ENCODE measurements around the gene TMEM108. TPM values are rescaled to one million over a fixed set of nuclear protein-coding genes. Genes with fewer than 3 reads are reported as not detected.

TMEM108 gene
- total and polyA plus RNA-seq, 2 of the 4 experiments (the other 2 are of a cell fraction), result 0.18 to 2.2 TPM

DNA sequence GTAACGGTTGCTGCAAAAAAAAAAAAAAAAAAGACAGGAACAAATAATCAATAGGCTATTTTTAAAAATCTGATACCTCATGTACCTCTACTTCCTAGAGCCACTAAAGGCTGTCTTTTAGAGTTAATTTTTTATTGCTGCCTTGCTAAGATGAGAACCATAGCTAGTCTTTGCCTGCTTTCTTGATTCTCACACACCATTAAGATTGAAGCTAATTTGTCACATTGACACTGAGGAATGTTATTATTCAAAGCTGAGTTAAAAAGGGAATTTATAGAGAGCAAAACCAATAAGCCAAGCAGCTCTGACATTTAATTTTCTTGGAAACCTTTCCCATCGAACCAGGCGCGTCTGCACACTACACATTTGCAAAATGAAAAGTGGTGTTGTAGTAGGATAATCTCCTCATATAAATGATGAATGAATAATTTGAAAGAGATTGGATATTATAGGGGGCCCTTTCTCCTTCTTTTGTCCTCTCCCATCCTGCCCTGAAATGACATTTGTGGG is 149.7 kb downstream of the TMEM108 start:
- ATAC-seq (ENCODE audit: low read depth), result no peak

More for the DNA sequence above, 149.7 kb downstream of the TMEM108 start:
- no peak overlapping the region for H2AK9ac ChIP-seq (replicated peaks; ENCODE audit: low read depth, low read length, poor library complexity)
- H3K9ac ChIP-seq (ENCODE audit: low read depth, low read length), result no peak overlapping the region
- H2BK15ac ChIP-seq (ENCODE audit: low read depth, low read length), result no peak overlapping the region
- in situ Hi-C loops (cut with MboI; ENCODE audit: low sequenced_read_pairs) (no loop called here), dilution Hi-C loops (cut with HindIII; ENCODE audit: low sequenced_read_pairs, unreplicated experiment) (no loop called here), intact Hi-C loops (cut with micrococcal nuclease) (no loop called here)
- no peak overlapping the region for H4K5ac ChIP-seq (ENCODE audit: low read depth, low read length)
- no peaks in the 10 kb centered on the region for H3K27me3 ChIP-seq (ENCODE audit: control insufficient read depth, insufficient read depth, low read length)
- H3K79me1 ChIP-seq (ENCODE audit: low read depth in 1 of 2, low read length in 2 of 2), result no peaks in the 10 kb centered on the region
- no peaks in the 10 kb centered on the region for H3K9me1 ChIP-seq (ENCODE audit: insufficient read depth, low read length)
- H3K14ac ChIP-seq (replicated peaks; ENCODE audit: low read depth, low read length), result no peak overlapping the region
- H4K20me1 ChIP-seq (ENCODE audit: insufficient read depth, low read length), result no peaks in the 10 kb centered on the region
- no peak overlapping the region for H4K91ac ChIP-seq (ENCODE audit: insufficient read depth, low read depth, low read length)
- H4K8ac ChIP-seq (ENCODE audit: low read depth in 2 of 2, low read length in 2 of 2), result no peak overlapping the region
- WGBS, 2 experiments (ENCODE audit: extremely low coverage in 2 of 2, insufficient read length in 1 of 2), result no CpG with 5 or more reads among the region's 4 CpGs
- H3K4me1 ChIP-seq (ENCODE audit: control insufficient read depth, insufficient read depth, low read length), result no peaks in the 10 kb centered on the region
- no peaks in the 10 kb centered on the region for H3K36me3 ChIP-seq (ENCODE audit: control insufficient read depth, insufficient read depth, low read length)
- ChIA-PET CTCF (interaction anchor here (0.7 kb wide), 2 partner anchors 8 to 31 kb away, joined by 3 read pairs; no protein-coding TSS in a partner anchor), POLR2A (ENCODE audit: unreplicated experiment) (no interaction called here)
- no peak overlapping the region for H2BK20ac ChIP-seq (ENCODE audit: low read depth, low read length)
- no peak overlapping the region for H3K56ac ChIP-seq (ENCODE audit: extremely low read depth, insufficient read depth, low read length)
- H2AFZ ChIP-seq (replicated peaks; ENCODE audit: low read length, poor library complexity), result no peak overlapping the region
- H3K27ac ChIP-seq (ENCODE audit: insufficient read depth, low read length), result no peak overlapping the region
- no peak overlapping the region for H3K4me2 ChIP-seq (ENCODE audit: low read depth, low read length)
- H2BK120ac ChIP-seq (ENCODE audit: low read depth, low read length), result no peak overlapping the region
- H2BK5ac ChIP-seq (ENCODE audit: low read depth, low read length, poor library complexity, severe bottlenecking), result no peak overlapping the region
- no peak overlapping the region for H3K23ac ChIP-seq (ENCODE audit: low read depth, low read length)
- no peak for TF ChIP-seq RCOR1 (IDR thresholded peaks at IDR 0.05; ENCODE audit: insufficient replicate concordance, low read length)
- no peak for TF ChIP-seq FOS (IDR thresholded peaks at IDR 0.05; ENCODE audit: low read depth, low read length)
- TF ChIP-seq, protein P1, sequence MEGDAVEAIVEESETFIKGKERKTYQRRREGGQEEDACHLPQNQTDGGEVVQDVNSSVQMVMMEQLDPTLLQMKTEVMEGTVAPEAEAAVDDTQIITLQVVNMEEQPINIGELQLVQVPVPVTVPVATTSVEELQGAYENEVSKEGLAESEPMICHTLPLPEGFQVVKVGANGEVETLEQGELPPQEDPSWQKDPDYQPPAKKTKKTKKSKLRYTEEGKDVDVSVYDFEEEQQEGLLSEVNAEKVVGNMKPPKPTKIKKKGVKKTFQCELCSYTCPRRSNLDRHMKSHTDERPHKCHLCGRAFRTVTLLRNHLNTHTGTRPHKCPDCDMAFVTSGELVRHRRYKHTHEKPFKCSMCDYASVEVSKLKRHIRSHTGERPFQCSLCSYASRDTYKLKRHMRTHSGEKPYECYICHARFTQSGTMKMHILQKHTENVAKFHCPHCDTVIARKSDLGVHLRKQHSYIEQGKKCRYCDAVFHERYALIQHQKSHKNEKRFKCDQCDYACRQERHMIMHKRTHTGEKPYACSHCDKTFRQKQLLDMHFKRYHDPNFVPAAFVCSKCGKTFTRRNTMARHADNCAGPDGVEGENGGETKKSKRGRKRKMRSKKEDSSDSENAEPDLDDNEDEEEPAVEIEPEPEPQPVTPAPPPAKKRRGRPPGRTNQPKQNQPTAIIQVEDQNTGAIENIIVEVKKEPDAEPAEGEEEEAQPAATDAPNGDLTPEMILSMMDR (conservative IDR thresholded peaks at IDR 0.05; ENCODE audit: low read depth, low read length), result no peak
- no peak for TF ChIP-seq CEBPB (IDR thresholded peaks at IDR 0.05; ENCODE audit: low read depth, low read length)
- TF ChIP-seq, protein P2, sequence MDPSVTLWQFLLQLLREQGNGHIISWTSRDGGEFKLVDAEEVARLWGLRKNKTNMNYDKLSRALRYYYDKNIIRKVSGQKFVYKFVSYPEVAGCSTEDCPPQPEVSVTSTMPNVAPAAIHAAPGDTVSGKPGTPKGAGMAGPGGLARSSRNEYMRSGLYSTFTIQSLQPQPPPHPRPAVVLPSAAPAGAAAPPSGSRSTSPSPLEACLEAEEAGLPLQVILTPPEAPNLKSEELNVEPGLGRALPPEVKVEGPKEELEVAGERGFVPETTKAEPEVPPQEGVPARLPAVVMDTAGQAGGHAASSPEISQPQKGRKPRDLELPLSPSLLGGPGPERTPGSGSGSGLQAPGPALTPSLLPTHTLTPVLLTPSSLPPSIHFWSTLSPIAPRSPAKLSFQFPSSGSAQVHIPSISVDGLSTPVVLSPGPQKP (IDR thresholded peaks at IDR 0.05; ENCODE audit: borderline replicate concordance, low read depth, low read length), result no peak
- no peak for TF ChIP-seq BHLHE40 (IDR thresholded peaks at IDR 0.05; ENCODE audit: low read depth, low read length)
- no peak for TF ChIP-seq RFX5 (IDR thresholded peaks at IDR 0.05; ENCODE audit: low read depth, low read length)
- TF ChIP-seq SMC3 (IDR thresholded peaks at IDR 0.05; ENCODE audit: low read depth, low read length), result no peak
- TF ChIP-seq MXI1 (IDR thresholded peaks at IDR 0.05; ENCODE audit: borderline replicate concordance, low read depth, low read length), result no peak
- TF ChIP-seq, protein P3, sequence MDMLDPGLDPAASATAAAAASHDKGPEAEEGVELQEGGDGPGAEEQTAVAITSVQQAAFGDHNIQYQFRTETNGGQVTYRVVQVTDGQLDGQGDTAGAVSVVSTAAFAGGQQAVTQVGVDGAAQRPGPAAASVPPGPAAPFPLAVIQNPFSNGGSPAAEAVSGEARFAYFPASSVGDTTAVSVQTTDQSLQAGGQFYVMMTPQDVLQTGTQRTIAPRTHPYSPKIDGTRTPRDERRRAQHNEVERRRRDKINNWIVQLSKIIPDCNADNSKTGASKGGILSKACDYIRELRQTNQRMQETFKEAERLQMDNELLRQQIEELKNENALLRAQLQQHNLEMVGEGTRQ (IDR thresholded peaks at IDR 0.05; ENCODE audit: low read depth, low read length), result no peak
- no peak for TF ChIP-seq MAFK (IDR thresholded peaks at IDR 0.05; ENCODE audit: low read depth, low read length)
- no TSS peak for BruUV-seq (replicated peaks)
- H3K9me3 ChIP-seq (ENCODE audit: control insufficient read depth, insufficient read depth, low read length), result no peaks in the 10 kb centered on the region
- DNase-seq, result no peak
- no peak overlapping the region for H3K4me3 ChIP-seq (ENCODE audit: insufficient read depth, low read depth, low read length)
- no peak overlapping the region for H3K18ac ChIP-seq (ENCODE audit: low read depth, low read length)
- no peak overlapping the region for H2AK5ac ChIP-seq (ENCODE audit: low read depth, low read length)
- no peak overlapping the region for H3K4ac ChIP-seq (ENCODE audit: low read depth, low read length)
